TTC549 (cell line): ENCODE results near the gene PPP1R18.

ENCODE experiments used
- FAIRE-seq: peaks from 2 replicates; lab custom pipeline; 2012; peaks lifted over from hg19 to GRCh38; lab: Jason Lieb, UNC

The PPP1R18 gene

GRCh38 chr6:30689022-30689865 lies 2.8 kb upstream of the PPP1R18 start:
- FAIRE-seq: no peak

DNA sequence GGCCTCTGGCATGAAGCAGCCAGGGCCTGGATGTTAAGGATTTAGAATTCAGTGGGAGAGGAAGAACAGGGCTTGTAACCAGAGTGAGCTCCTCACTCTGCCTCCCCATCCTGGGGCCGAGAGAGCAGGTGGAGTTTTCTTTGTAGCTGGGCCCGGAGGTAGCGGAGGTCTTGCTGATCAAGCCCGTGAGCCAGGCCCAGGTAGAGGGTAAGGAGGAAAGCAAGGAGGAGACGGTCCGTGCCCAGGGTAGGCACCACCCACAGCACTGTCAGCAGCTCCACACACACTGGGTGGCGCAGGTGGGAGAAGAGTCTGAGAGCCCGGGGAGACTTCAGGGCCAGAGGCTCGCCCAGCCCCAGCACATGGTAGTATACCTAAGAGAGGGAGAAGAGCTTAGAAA lies 2.1 kb upstream of the PPP1R18 start:
- no peak for FAIRE-seq

GRCh38 chr6:30687659-30688431 lies 1.4 kb upstream of the PPP1R18 start:
- FAIRE-seq: no peak

DNA sequence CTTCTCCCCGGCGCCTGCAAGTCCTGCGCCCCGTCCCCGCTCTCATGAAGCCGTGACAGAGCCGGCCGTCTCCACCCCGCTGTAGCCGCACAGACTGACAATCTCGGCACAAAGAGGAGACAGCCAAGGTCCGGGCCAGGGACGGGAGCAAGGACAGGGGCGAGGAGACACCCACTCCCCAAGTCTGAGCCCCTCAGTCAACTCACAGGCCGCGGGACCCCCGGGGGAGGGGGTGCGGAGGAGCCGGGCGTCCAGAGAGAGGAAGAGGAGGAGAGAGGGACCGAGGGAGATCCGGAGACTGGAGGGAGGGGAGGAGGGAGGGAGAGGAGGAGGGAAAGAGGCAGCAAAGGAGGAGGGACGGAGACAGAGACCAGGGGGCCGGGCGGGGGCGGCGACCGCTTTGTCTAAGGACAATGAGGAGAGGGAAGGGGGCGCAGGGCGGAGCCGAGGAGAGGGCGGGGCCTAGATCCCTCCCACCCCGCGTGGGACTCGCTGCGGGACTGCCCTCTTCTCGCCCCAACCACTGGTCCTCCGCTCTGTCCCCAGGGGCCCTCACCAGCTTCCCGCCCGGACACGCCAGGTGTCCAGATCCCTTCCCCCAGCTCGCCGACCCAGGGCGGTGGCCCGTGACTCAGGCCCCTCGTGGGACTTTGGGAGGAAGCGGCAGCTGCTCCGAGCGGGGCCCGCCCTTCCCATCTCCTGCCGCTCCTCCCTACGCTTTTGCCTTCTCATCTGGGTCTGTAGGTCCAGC lies 638 bp upstream of the PPP1R18 start:
- FAIRE-seq: no peak

- no peak for FAIRE-seq
These were observed 1.1 kb downstream of the PPP1R18 start for GRCh38 chr6:30685157-30686008.

DNA sequence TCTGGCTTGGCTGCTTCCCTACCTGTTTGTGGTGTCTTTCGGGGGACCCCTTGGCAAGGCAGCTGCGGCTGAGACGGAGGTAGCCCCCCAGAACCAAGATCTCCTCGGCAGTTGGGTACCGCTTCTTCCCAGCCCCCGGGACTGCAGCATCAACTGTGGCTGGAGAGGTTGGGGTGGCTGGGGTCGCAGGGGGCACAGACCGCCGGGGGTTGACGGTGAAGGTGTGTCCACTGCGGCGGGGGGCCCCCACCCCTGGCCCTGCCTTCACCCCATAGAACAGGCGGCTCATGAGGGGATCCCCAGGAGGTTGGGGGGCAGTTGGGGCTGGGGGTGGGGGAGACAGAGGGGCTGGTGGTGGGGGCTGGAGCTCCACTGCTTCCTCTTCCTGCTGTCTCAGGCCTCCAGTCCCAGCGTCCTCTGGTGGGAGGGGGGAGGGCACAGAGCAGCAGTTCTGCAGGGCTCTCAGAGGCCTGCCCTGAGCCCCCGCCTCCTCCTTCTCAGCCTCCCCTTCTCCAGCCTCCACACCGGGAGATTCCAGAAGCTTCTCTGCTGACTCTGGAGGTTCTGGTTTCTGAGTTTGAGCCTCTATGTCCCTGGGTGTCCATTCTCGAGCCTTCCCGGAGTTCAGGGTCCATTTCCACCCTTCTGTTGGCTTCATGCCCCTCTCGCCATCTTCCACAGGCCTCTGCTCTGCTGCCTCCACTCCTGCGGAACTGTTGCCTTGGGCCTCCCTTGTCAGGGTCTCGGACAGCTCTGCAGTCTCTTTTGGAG lies 1.9 kb downstream of the PPP1R18 start:
- no peak for FAIRE-seq

DNA sequence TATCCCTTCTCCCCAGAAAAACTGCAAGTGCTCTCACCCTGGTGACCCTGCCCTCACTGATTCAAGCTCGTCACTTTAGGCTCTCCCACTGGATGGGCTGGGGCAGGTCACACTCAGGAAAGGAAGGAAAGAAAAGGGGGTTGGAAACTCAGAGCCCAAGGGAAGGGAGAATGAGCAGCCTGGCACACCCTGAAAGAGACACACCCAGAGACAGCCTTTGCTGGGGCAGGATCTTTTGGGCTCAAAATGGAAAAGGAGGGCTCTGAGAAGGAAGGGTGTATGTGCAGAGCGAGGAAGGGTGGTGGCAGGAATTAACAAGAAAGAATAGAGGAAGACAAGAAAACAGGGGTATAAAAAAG lies 2.5 kb downstream of the PPP1R18 start:
- no peak for FAIRE-seq

DNA sequence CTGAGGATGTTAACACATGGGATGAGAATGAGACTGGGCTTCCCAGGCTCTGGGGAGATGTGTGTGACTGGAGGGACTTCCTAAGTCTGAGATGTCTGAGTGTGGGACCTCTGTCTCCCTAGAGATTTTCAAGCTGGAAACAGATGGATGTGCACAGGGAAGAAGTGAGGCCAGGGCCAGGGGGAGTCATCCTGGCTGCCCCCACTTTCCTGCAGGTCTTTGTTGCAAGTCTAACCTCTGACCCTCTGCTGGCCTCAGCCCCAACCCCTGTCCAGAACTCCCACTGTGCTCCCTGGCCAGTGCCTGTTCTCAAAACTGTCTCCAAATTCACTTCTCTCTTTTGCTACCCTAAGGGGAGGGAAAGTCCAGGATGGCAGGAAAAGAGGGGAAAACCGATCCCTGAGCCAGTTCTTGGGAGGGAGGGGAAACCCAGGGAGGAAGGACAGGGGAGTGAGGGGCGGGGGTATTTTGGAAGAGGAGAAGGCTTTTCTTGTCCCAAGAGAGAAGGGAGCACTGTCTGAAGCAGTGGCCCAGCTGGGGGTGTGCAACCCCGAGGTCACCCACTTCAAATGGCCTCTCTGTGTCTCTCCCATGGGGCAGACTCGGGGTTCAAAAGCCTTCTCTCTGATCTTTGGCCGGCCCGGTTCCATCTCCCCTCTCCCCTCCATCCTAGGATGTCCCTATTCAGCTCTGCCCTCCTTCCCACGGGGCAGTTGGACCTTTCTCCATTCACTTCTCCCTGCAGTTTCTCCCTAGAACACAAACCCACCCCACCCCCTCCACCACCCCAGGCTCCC lies 3.1 kb downstream of the PPP1R18 start:
- no peak for FAIRE-seq

DNA sequence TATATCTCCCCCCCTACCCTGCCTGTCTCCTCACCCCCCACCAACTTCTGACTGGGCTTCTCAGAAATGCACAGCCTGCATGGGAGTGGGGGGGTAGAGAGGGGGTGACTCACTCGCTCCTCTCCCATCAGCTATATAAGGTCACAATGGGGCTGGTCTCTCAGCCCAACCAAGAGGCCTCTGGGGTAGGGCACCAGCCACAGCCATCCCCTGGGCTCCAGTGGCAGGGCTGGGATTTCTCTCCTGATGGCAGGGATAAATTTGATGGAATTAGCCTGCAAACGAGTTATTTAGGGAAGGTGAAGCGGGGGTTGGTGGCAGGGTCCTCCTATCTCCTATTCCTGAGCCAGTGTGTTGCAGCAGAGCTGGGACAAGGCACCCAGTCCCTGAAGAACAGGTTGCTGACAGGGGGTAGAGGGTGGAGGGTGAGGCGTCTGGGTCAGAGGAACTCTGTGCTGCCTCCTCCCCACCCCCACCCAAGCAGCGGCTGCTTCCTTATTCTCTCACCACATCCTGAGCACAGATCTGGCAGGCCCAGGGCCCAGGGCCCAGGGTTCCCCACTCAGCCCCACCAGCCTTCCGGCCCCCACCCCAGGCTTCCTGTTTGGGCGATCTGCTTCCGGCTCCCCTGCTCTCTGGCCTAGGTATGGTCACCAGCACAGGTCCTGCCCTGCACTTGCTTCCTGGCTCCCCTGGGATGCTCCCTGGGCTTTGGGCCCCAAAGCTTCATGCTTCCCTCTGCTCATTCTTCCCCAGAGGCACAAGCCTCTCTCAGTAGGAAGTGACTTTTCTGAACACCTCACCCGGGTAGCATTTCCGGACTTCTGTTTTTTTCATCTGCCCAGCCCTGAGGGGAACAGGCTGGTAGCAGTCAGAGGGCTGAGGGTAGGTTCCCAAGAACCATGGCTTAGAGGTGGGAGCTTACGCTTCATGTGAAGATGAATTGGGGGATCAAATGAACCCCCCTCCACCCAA lies 4.0 kb downstream of the PPP1R18 start:
- no peak for FAIRE-seq

DNA sequence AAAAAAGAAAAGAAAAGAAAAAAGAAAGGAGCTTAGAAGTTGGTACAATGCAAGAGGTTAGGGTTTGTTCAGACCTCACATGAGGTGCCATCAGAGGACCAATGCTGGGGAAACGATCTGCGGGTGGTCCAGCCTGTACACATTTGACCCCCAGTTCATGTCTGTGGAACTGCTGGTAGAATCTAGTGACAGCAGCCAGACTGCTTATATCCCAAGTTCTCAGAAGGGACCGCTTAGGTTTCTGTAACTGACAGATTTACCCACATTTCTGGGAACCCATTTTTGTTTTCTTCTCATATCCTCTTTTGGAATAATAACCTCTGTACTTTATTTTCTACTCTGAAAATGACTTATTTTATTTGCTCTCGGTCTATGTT lies 4.7 kb downstream of the PPP1R18 start:
- no peak for FAIRE-seq

DNA sequence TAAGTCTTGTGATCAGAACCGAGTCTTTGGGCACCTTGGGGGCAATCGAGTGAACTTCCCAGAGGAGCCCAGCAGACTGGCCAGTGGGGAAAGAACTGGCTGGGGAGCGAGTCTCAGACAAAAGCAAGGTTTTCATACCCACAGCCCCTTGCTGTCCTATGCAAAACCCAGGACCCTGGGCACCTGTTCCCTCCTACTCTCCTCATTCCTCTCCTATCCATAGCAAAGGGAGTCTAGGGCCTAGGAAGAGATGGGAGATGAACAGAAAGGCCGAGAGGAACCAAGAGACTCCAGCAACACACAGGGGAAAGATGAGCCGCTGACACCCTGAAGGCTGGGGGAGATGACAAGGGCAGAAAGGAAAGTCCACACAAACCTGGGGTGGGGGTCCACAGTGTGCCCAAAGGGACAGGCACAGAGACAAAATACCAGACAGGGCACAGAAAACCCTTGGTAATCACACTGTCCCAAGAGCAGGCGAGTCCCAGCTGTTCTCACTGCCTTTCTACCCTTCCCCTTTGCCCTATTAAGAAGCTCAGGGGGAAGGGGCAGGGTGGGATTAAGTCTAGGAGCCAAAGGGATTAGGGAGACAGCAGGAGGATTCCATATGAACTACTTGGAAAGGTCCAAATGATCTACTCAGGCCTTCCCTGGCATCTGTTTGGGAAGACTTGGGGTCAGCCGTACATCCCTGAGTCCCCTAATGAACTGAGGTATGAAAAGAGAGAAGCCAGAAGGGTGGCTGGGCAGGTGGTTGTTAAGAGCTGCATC lies 6.5 kb downstream of the PPP1R18 start:
- FAIRE-seq: no peak

- no peak for FAIRE-seq
These were observed 7.3 kb downstream of the PPP1R18 start for GRCh38 chr6:30678964-30679726.

GRCh38 chr6:30676660-30677285 lies 9.7 kb downstream of the PPP1R18 start:
- FAIRE-seq: no peak

DNA sequence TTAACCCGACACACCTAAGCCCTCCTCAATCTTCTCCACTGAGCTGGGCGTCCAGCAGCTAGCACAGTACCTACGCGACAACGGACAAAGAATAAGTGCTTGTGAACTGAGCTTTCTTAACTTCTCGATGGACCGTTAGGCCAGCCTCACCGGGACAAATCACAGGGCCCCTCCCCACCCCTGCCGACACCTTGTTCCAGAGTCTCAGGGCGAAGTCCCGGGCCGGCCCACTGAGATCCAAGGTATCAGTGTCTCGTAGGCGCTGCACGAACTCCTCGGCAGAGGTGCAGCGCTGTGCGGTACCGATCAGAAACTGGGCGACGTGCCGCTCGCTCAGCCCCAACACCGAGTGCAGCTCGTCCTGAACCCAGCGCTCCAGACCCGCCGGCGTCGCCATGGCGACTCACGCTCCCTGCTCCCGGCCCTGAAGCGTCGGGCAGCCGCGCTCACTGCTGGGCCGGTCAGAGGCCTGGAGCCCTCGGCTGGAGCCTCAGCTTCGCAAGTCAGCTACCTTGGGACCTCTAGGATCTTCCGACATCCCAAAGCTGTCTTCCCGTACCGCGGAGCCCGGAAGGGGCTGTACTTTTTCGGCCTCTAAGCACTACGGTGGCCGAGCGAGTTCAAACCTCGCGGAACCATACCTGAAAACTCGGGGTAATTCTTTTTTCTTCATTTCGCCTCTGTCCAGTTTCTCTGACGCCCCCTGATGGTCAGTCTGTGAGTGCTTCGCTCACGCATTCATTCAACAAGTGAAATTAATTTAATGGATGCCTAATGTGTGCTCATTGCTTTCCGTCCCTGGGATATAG lies 13.8 kb downstream of the PPP1R18 start, which contains the start of gene DHX16:
TSS of gene DHX16 (minus strand) at position 562 of the 809 bp plus-strand sequence. CDS start at position 397, 165 bp downstream.
- peak; percentile 82 for FAIRE-seq

DNA sequence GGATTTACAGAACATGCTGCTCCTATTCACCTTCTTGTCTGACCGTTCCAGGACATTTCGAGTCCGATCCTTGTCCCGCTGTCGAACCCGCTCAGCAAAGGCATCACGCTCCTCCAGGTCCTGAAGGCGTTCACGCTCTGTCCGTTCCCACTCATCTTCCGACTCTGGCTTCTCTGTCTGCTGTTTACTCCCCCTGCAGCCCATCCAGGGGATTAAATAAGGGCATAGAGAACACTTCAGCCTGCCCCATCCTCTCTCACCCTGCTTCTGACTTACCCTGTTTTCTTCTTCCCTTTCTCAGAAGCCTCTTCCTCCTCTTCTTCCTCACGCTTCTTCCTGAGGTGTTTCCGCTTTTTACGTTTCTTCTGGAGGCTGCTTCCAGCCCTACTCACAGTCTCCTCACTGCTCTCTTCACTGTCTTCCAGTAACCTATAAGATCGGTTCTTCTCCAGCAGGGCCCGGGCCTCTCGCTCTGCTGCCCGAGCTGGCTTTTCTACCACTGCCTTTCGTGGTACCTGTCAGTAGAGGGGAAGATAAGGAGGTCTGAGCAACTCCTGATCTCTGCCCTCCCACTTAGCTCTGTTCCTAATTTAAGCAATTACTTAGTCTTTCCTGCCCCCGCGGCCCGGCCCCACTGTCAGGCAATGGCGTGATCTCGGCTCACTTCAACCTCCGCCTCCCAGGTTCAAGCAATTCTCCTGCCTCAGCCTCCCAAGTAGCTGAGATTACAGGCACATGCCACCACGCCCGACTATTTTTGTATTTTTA lies 15.5 kb downstream of the PPP1R18 start:
- FAIRE-seq: no peak
